Measurements from ENCODE around the gene SLC27A4. TPM values are rescaled to one million over a fixed set of nuclear protein-coding genes. Genes with fewer than 3 reads are reported as not detected.

The SLC27A4 gene
- total RNA-seq, 4 donors from 2014 or later: 4.6 to 22.7 (median 9.5) TPM

GRCh38 chr9:128391956-128392301 lies 51.6 kb downstream of the SLC27A4 start:
- Histone ChIP-seq H3K27ac (no peak overlapping the region), H3K4me3 (no peak overlapping the region), H3K9me3 (no peaks in the 10 kb centered on the region), H3K27me3 (no peaks in the 10 kb centered on the region), H3K36me3 (no peaks in the 10 kb centered on the region), H3K4me1 (no peaks in the 10 kb centered on the region)
- DNase-seq: no peak
- intact Hi-C loops (cut with DNase I; ENCODE audit: low total_unique reads): no loop called here
- TF ChIP-seq POLR2A (IDR thresholded peaks at IDR 0.05) (no peak), CTCF (IDR thresholded peaks at IDR 0.05) (no peak)

GRCh38 chr9:128392302-128393144 lies 52.2 kb downstream of the SLC27A4 start:
- Histone ChIP-seq H3K4me3 (no peak overlapping the region), H3K36me3 (no peaks in the 10 kb centered on the region), H3K27me3 (no peaks in the 10 kb centered on the region), H3K9me3 (no peaks in the 10 kb centered on the region), H3K27ac (no peak overlapping the region), H3K4me1 (no peaks in the 10 kb centered on the region)
- no peak for TF ChIP-seq CTCF (IDR thresholded peaks at IDR 0.05)
- TF ChIP-seq POLR2A (IDR thresholded peaks at IDR 0.05): no peak
- no peak for DNase-seq
- intact Hi-C loops (cut with DNase I; ENCODE audit: low total_unique reads): no loop called here

- intact Hi-C loops (cut with DNase I; ENCODE audit: low total_unique reads): no loop called here
- no peak for DNase-seq
- Histone ChIP-seq H3K27me3 (no peaks in the 10 kb centered on the region), H3K4me1 (no peaks in the 10 kb centered on the region), H3K9me3 (no peaks in the 10 kb centered on the region), H3K36me3 (no peaks in the 10 kb centered on the region), H3K27ac (no peak overlapping the region), H3K4me3 (no peak overlapping the region)
- TF ChIP-seq CTCF (IDR thresholded peaks at IDR 0.05) (no peak), POLR2A (IDR thresholded peaks at IDR 0.05) (no peak)
Observed at GRCh38 chr9:128393145-128393775, 52.9 kb downstream of the SLC27A4 start.

GRCh38 chr9:128393970-128394369 lies 53.6 kb downstream of the SLC27A4 start:
- H3K36me3 ChIP-seq: no peaks in the 10 kb centered on the region
- no peaks in the 10 kb centered on the region for H3K9me3 ChIP-seq
- H3K4me3 ChIP-seq: no peak overlapping the region
- no peak overlapping the region for H3K27ac ChIP-seq
- DNase-seq: no peak
- H3K27me3 ChIP-seq: no peaks in the 10 kb centered on the region
- no peak for TF ChIP-seq CTCF (IDR thresholded peaks at IDR 0.05)
- TF ChIP-seq POLR2A (IDR thresholded peaks at IDR 0.05): no peak
- intact Hi-C loops (cut with DNase I; ENCODE audit: low total_unique reads): no loop called here
- H3K4me1 ChIP-seq: no peaks in the 10 kb centered on the region

All from uterus (tissue), 4 donors.